Hippocampal formation (tissue), 2 donors: ENCODE data around the gene ATAD2B.

Source experiments
- DNase-seq, 2 donors: peaks; one replicate each; lab custom pipeline; 2025; lab: John Stamatoyannopoulos, UW

The ATAD2B gene

DNA sequence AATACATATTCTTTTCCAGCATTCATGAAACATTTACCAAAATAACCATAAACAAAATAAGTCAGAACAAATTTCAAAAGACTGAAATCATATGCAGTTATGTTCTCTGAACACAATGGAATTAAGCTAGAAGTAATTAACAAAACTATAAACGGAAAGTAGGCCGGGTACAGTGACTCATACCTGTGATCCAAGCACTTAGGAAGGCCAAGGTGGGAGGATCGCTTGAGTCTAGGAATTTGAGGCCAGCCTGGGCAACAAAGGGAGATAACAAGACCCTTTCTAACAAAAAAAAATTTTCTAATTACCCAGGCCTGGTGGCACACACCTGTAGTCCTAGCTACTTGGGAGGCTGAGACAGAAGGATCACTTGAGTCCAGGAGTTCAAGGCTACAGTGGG lies 14.9 kb downstream of the ATAD2B start:
- DNase-seq: no peak

DNA sequence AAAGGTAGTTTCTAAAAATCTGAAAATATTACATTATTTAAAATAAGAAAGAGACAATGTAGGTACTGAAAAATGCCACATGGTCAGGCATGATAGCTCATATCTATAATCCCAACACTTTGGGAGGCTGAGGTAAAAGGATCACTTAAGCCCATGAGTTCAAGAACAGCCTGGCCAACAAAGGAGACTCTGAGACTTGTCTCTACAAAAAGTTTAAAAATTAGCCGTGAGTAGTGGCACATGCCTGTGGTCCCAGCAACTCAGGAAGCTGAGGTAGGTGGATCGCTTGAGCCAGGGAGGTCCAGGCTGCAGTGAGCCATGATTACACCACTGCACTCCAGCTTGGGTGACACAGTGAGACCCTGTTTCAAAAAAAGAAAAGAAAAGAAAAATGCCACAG lies 21.8 kb downstream of the ATAD2B start:
- no peak for DNase-seq

DNA sequence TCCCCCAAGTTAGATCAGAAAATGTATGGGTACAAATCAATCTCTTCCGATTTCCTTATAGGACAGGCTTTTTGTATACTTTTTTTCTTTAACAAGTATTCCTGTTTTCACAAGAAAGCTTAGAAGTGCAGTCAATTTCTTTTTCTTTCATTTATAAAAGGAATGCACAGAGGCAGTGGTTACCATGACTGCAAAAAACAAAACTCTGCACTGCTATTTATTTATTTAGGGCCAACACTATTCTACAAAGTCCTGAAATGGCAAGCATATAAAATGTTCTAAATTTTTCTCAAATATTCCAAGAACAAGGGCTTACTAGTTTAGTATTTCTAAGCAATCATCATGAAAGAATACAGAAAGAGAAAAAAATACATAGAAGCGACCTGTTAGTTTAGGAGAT lies 22.2 kb downstream of the ATAD2B start:
- DNase-seq: peak in 1 of 2 donors; percentile 9

DNA sequence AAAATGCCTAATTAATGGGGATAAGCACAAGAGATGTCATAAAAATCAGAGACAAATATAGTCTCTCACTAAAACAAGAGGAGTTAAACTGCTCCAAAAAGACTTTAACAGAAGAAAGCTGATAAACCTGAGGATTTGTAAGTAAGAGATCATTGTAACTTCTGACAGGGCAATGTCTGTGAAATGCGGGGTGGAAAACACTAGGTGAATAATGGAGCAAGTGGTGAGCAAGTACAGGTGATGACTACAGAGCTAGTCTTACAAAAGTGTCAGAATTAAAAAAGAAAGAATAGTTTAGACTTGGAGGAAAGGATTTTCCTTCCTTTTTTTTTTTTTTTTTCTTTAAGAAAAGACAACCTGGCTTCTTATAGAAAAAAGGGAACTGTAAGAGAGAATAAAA lies 22.7 kb downstream of the ATAD2B start:
- no peak for DNase-seq

DNA sequence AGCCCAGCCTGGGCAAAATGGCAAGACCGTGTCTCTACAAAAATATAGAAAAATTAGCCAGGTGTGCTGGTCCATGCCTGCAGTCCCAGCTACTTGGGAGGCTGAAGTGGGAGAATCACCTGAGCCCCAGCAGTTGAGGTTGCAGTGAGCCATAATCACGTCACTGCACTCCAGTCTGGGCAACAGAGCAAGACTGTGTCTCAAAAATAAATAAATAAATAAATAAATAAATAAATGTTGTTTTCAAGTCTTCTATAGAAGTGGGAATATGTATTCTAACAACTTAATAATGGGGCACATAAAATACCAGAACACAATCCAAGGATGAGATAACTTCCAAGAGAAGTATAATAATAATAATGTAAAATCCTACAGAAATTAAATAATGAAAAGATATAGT lies 23.9 kb downstream of the ATAD2B start:
- no peak for DNase-seq

DNA sequence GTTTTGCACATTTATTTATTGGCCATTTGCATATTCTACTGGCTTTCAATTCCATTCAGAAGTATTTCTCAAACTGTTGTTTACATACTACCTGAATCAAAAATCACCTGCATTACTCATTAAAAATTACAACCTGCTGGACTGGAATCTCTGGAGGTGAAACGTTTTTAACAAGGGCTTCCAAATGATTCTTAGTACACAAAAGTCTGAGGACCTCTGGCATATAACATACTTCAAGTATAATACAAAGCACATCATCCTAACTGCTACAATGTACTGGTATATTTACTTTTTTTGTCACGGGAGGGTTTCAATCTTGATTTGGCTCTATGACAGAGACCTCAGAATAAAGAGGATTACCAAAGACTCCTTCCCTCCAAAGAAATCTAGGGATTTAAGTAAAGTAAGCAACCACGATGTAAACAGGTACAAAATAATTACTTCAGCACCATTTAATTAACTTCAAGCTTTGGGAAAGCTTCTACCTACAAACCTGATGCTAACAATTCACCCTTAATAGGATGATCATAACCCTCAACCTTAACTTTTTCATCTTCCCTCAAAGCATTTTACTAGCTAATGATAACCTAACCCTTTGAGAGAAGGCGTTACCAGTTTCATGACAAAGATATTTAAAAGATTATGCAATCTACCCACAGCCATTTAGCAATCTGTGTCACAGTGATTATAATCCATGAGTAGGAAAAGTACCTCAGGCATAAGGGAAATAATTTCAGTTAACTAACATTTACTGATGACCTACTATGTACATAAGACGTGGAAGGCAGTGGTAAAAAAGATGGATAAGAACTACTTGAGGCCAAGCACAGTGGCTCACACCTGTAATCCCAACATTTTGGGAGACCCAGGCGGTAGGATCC lies 24.7 kb downstream of the ATAD2B start:
- DNase-seq: no peak

DNA sequence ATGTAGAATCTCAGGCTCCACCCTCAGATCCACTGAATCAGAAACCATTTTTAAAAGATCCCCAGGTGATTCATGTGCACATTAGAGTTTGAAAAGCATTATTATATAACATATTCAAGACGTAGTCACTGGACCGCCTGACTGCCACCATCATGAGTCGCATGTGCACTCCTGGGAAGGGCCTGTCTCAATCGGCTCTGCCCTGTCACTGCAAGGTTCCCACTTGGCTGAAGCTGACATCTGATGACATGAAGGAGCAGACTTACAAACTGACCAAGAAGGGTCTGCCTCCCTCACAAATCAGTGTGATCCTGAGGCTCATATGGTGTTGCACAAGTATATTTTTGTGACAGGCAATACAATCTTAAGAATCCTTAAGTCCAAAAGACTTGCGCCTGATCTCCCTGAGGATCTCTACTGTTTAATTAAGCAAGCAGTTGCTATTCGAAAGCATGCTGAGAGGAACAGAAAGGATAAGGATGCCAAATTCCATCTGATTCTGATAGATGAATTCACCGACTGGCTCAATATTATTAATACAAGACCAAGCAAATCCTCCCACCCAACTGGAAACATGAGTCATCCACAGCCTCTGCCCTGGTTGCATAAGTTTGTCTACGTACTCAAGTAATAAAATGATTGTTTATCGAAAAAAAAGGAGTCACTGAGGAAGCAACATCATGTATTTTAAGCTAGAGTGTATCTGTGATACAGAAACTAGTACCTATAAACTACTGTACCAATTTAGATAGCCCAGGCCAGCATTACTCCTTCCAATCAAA lies 26.2 kb downstream of the ATAD2B start:
- DNase-seq: no peak

DNA sequence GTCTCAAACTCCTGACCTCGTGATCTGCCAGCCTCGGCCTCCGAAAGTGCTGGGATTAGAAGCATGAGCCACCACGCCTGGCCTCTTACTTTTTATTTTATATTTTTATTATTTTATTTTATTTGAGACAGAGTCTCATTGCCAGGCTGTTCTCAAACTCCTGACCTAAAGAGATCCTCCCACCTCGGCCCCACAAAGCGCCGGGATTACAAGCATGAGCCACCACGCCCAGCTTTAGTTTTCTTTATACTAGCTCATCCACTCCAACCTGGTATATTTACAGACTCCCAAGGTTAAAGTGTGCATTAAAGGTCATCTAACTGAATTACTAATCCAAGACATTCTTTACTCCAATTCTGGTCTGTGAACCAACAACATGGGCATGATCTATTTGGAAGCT lies 26.8 kb downstream of the ATAD2B start:
- DNase-seq: no peak

DNA sequence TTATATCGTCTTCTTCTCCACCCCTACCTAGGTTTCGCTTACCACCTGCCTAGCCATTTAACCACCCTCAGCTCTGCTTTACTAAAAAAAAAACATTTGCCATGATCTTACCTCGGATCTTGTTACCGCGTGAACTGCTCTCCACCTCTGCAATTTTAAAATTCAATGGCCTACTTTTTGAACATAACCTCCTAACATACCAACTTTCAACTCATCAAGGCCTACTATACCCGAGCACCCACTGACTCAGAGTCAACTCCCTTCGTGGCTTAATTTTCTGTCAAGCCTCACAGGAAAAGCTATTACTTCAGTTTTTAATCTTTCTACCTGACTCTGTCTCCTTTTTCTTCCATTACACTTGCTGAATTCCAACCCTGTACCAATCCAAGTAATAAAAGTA lies 55.7 kb downstream of the ATAD2B start:
- no peak for DNase-seq

DNA sequence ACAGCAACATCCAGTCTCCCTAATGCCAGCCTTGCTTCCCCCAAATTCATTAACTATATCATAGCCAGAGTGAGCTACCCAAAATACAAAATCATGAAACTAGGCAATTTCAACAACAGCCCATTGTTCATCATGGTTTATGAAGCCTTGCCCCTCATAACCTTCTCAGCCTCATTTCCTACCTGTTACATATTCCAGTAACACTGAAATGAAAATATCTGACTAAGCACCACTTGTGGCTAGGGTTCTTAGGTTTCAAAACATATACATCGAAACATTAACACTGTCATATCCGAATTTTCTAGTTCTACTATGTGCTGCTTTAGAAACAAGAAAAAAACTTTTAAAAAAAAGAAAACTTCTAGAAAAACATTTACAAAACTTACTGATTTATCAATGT lies 59.5 kb downstream of the ATAD2B start:
- DNase-seq: no peak

DNA sequence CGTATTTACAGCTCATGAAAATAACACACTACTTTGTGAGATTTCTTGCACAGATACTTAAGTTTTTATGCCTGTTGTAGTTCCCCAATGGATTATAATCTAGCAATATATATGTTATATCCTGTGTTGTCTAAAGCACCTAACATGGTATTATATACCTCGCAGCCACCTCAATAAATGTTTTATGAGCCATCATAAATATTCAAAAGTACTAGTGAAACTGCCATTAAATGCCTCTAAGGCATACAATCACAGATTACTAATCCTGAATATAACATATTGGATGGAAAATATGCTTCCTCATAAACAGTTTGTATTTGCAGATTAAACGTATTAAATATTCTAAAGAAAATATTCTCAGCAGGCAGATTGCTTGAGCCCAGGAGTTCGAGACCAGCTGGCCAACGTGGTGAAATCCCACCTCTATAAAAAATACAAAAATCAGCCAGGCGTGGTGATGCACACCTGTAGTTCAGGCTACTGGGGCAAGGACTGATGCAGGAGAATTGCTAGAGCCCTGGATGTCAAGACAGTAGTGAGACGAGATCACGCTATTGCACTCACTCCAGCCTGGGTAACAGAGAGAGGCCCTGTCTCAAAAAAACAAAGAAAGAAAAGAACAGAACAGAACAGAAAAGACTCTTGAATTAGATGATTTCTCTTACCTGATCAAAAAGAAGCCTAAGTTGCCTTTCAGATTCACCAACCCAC lies 64.1 kb downstream of the ATAD2B start:
- DNase-seq: no peak

DNA sequence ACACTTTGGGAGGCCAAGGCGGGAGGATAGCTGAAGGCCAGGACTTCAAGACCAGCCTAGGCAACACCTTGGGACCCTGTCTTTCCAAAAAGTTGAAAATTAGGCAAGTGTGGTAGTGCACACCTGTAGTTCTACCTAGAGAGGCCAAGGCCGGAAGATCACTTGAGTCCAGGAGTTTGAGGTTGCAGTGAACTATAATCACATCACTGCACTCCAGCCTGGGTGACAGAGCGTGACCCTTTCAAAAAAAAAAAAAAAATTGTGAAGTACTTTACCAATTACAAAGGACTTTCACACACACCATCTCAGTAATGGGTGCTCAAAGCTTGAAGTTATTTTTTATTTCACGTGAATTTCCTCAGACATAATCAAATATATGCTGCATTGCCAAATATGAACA lies 65.0 kb downstream of the ATAD2B start:
- no peak for DNase-seq

DNA sequence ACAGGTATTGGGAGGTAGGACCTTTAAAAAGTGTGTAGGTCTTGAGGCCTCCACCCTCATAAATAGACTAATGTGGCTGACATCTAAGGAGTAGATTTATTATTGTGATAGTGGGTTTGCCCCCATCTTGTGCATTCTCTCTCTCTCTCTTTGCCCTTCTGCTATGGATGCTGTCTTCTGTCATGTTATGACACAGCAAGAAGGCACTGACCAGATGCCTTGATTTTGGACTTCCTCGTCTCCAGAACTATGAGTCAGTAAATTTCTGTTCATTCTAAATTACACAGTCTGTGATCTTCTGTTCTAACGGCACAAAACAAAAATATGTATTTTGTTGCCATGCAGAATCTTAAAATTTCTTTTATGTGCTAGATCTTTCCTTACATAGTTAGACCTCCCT lies 66.9 kb downstream of the ATAD2B start:
- no peak for DNase-seq

DNA sequence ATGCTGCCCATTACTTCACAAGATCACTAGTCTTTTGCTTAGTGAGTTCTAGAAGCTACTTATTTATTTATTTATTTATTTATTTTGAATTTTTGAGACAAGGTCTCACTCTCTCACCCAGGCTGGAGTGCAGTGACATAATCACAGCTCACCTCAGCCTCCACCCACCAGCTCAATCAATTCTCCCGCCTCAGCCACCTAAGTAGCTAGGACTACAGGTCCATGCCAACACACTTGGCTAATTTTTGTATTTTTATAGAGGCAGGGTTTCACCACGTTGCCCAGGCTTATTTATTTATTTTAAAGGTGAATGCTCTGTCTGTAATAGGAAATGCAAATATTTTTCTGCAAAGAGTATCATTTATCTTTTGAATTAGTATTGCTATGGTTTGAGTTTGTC lies 67.7 kb downstream of the ATAD2B start:
- no peak for DNase-seq

DNA sequence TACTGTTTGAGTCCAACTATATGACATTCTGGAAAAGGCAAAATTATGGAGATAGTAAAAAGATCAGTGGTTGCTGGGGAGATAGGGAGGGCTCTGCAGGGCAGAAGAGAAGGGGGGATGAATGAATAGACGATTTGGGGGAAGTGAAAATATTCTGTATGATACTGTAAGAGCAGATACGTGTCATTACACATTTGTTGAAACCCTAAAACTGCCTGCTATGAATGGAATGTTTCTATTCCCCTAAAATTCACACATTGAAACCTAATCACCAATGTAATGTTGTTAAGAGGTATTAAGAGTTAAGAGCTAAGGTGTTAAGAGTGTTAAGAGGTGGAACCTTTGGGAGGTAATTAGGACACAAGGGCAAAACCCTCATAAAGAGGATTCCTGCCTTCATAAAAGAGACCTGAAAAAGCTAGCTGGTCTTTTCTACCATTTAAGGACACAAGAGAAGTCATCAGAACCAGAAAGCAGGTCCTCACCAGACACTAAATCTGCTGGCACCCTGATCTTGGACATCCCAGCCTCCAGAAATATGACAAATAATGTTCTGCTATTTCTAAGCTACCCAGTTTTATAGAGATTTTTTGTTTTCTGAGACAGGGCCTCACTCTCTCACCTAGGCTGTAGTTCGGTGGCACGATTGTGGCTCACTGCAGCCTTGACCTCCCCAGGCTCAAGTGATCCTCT lies 76.2 kb downstream of the ATAD2B start:
- no peak for DNase-seq

DNA sequence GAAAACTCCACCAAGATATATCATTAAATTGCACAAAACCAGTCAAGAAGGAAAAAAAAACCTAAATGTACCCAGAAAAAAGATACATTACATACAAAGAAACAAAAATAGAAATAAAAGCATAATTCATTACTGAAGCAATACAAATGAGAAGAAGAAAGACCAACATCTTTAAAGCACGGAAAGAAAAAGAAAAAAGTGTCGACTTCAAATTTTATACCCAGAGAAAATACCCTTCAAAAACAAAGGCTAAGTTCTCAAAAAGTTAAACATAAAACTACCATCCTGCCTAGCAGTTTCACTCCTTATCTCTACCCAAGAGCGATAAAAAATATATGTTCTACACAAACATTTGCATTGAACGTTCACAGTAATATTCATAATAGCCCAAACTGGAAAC lies 82.0 kb downstream of the ATAD2B start:
- DNase-seq: no peak

DNA sequence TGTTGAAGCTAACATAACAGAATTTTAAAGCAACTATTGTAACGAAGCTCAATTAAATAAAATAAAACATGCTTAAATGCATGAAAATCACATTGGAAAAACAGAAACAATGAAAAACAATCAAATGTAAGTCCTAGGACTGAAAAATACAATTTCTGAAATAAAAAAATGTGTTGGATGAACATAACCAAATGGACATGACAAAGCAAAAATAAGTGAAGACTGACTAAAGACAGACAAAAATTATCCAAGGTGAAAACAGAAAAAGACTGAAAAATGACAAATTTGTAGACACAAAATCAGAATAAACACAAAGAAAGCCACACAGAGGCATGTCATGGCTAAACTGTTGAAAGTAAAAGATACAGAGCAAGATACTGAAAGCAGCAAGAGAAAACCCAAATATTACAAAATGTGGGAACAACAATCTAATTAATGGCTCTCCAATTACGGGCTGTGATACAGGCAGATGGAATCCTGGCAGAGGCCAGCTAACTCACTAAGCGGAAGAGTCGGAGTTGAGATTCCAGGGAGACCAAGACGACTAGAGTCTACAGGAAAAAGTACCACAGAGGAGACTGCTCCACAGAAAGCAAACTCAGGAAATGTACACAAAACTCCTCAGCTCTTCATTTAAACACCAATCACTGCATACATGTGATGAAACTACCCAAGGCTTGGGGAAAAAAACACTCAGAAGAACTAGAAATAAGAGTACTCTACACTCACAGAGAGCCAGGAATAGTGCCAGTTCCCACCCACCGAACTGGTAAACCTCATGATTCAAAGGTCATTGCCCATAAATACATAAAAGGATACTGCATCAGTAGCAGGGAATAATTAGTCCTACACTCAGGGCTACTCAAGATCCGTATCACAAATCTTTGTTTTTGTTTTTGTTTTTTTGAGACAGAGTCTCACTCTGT lies 83.6 kb downstream of the ATAD2B start:
- no peak for DNase-seq

DNA sequence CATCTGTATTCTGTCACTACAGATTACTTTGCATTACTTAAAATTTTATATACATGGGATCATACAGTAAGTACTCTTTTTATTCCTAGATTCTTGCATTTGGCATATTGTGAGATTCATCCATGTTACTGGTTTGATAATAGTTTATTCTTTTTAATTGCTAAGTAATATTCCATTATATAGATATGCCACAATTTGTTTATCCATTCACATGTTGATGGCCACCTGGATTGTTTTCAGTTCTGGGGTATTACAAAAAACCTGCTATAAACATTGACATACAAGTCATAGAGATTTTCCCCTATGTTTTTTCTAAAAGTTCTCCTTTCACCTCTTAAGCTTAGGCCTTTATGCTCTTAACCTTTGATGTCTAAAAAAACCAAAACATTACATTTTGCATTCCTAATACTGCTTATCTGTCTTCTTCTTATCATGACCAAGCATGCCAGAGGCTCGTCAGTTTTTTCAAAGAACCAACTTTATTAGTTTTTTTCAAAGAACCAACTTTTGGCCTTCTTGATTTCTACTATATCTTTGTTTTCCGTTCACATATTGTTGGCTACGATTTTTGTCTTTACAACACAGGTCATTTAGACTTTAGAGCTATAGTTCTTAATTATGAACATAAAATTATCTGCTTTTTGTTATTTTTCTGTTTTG lies 86.9 kb downstream of the ATAD2B start:
- no peak for DNase-seq

DNA sequence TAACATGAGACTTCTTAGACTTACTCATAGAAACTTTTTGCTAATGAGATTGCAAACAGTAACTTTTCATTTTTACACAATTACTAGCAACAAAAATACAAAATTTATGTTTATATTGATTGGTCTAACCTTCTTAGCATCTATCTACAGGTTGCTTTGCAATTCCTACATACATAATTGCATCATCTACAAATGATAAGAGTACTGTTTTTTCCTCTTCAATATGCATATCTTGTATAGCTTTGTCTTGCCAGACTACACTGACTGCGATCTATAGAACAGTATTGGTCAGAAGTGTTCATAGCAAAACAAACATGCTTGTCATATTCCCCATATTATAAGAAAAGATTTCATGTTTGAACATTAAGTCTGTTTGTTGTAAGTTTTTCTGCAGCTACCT lies 87.9 kb downstream of the ATAD2B start:
- DNase-seq: no peak

DNA sequence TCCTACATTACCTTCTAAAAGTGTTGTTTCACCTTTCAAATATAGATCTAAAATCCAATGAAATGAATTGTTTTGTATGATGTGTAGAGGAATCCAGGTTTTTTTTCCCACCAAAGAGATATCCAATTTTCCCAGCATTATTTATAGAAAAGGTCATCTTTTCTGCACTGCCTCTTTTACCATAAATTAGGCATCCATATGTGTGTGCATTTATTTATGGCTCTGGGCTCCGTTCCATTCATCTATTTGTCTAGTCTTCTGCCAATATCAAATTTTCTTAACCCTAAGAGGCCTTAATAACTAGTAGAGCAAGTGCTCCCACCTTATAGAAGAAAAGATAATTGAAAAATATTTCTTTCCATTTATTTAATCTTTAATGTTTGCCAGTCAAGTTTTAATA lies 88.3 kb downstream of the ATAD2B start:
- DNase-seq: no peak
